ENCODE data around the gene KIRREL3. TPM values are rescaled to one million over a fixed set of nuclear protein-coding genes. Genes with fewer than 3 reads are reported as not detected.
A peak's percentile ranks its signal among the peaks of the same experiment; 100 is the strongest.

KIRREL3 gene
- total RNA-seq, 1 donor: 0.45 TPM

DNA sequence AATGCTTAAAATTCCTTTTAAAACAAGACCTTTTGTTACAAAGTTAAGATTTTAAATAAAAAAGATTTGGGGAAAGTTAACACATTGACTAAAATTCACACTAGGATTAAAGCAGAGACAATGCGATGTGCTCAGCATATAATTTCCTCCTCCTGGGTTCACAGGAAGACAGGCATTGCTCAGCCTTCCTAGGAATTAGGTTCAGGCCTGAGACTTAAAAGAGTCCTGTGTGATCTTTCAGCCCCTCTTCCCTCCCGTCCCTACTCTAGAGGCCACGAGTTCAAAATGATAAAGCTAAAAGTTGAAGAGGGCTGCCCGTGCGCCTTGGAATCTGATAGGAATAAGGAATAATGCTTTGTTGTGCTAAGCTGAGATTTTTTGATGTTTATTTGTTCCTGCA, 218.6 kb downstream of the KIRREL3 start:
- no peak for DNase-seq (ENCODE audit: low read depth)
- no peak for TF ChIP-seq CTCF (IDR thresholded peaks at IDR 0.05; ENCODE audit: insufficient read depth, low read length)
- no peak overlapping the region for H3K4me3 ChIP-seq (ENCODE audit: low read depth, low read length)

- DNase-seq (ENCODE audit: low read depth): no peak
- H3K4me3 ChIP-seq (ENCODE audit: low read depth, low read length): no peak overlapping the region
Observed at GRCh38 chr11:126776119-126776518, 224.5 kb downstream of the KIRREL3 start.

GRCh38 chr11:126772267-126772666, 228.3 kb downstream of the KIRREL3 start:
- TF ChIP-seq CTCF (IDR thresholded peaks at IDR 0.05; ENCODE audit: insufficient read depth, low read length): no peak
- DNase-seq (ENCODE audit: low read depth): no peak
- no peak overlapping the region for H3K4me3 ChIP-seq (ENCODE audit: low read depth, low read length)

More at GRCh38 chr11:126776119-126776518, 224.5 kb downstream of the KIRREL3 start:
- TF ChIP-seq CTCF (IDR thresholded peaks at IDR 0.05; ENCODE audit: insufficient read depth, low read length): no peak

- no peak for TF ChIP-seq CTCF (IDR thresholded peaks at IDR 0.05; ENCODE audit: insufficient read depth, low read length)
- no peak overlapping the region for H3K4me3 ChIP-seq (ENCODE audit: low read depth, low read length)
- DNase-seq (ENCODE audit: low read depth): no peak
Observed at GRCh38 chr11:126768702-126769101, 231.9 kb downstream of the KIRREL3 start.

GRCh38 chr11:126766440-126766839, 234.1 kb downstream of the KIRREL3 start:
- no peak for DNase-seq (ENCODE audit: low read depth)
- H3K4me3 ChIP-seq (ENCODE audit: low read depth, low read length): no peak overlapping the region
- no peak for TF ChIP-seq CTCF (IDR thresholded peaks at IDR 0.05; ENCODE audit: insufficient read depth, low read length)

DNA sequence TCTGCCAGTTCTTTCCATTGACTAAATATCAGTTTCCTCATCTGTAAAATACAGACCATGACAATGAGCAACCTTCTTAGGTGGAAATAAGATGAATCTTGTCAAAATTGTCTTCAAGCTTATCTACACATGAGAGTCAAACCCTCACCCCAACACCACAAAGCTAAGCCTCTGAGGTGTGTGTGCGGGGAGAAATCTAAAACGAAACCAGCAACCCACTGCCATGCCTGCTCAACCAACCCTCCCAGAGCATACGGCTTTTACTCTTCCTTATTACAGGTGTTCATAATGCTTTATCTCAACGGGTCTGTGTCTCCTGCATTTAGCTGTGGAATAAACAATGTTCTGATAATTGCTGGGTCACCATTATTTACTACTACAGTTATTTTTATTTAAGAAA, 235.4 kb downstream of the KIRREL3 start:
- TF ChIP-seq CTCF (IDR thresholded peaks at IDR 0.05; ENCODE audit: insufficient read depth, low read length): no peak
- H3K4me3 ChIP-seq (ENCODE audit: low read depth, low read length): no peak overlapping the region
- no peak for DNase-seq (ENCODE audit: low read depth)

- peak; percentile 12 for DNase-seq (ENCODE audit: low read depth)
- no peak for TF ChIP-seq CTCF (IDR thresholded peaks at IDR 0.05; ENCODE audit: insufficient read depth, low read length)
- H3K4me3 ChIP-seq (ENCODE audit: low read depth, low read length): no peak overlapping the region
Observed at GRCh38 chr11:126764231-126764630, 236.3 kb downstream of the KIRREL3 start.
